ENCODE results near the gene PSMC4.

Gene PSMC4

GRCh38 chr19:39995794-39996193, 24.8 kb downstream of the PSMC4 start:
- DNase-seq, result no peak

- no peak for DNase-seq
Observed at GRCh38 chr19:39996218-39996810, 25.3 kb downstream of the PSMC4 start.

GRCh38 chr19:39996811-39997637, 26.1 kb downstream of the PSMC4 start, which contains the start of gene ZNF546:
ZNF546 (plus strand) TSS chr19:39997060; CDS start chr19:39998327, 1,267 bp downstream.
- DNase-seq, result peak; percentile 45

- no peak for DNase-seq
Observed at GRCh38 chr19:39997638-39998216, 26.8 kb downstream of the PSMC4 start.

- DNase-seq, result no peak
Observed at GRCh38 chr19:39998501-39998900, 27.5 kb downstream of the PSMC4 start.

GRCh38 chr19:40005691-40006272, 34.8 kb downstream of the PSMC4 start:
- no peak for DNase-seq

- no peak for DNase-seq
Observed at GRCh38 chr19:40006273-40006691, 35.3 kb downstream of the PSMC4 start.

GRCh38 chr19:40009674-40010073, 38.7 kb downstream of the PSMC4 start:
- DNase-seq, result no peak

GRCh38 chr19:40013991-40014390, 43.0 kb downstream of the PSMC4 start:
- DNase-seq, result no peak

- DNase-seq, result no peak
Observed at GRCh38 chr19:40023969-40024368, 53.0 kb downstream of the PSMC4 start.

GRCh38 chr19:40025938-40026596, 55.1 kb downstream of the PSMC4 start:
- DNase-seq, result no peak

- no peak for DNase-seq
Observed at GRCh38 chr19:40026597-40026970, 55.6 kb downstream of the PSMC4 start.

Measured in NCI-H1048 (cell line).